ENCODE measurements around the gene GORAB. TPM values are rescaled to one million over a fixed set of nuclear protein-coding genes. Genes with fewer than 3 reads are reported as not detected.

Gene GORAB
- total and polyA plus RNA-seq, 9 of the 15 experiments (the other 6 are each of a cell fraction or from before 2014, with no cell fraction given) = 4.4 to 12.9 (median 8.9) TPM

DNA sequence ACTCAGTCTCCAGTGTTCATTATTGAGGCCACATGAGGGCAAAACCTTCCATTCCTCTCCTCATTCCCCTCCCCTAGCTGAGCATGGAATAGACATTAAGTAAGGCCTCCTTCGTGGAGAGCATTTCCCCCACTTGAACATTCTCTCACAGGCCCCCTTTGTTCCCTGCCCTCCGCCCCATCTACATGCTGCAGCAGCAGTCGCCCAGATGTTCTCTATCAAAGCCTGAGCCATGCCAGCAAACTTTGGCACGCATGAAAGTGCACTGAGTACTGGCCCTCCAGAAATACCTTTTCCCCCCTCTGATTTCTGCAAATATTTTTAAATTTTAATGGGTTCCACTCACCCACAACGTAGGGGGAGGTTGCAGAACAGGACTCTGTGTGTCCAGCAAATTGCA lies 20.9 kb upstream of the GORAB start:
- Histone ChIP-seq H3K4me3 (no peak overlapping the region), H3K9ac (ENCODE audit: insufficient read depth in 1 of 2, low read depth in 2 of 2, low read length in 2 of 2) (no peak overlapping the region), H3K4me2 (ENCODE audit: insufficient read depth, low read length) (no peak overlapping the region), H3K36me3 (ENCODE audit: control insufficient read depth, insufficient read depth, low read length) (no peaks in the 10 kb centered on the region), H3K79me2 (ENCODE audit: control insufficient read depth, insufficient read depth, low read length) (no peaks in the 10 kb centered on the region), H3K4me1 (replicated peaks in 1 of 2; ENCODE audit: control insufficient read depth in 2 of 2, insufficient read depth in 2 of 2, low read length in 2 of 2) (no peaks in the 10 kb centered on the region), H3K27me3 (ENCODE audit: control insufficient read depth in 2 of 2, insufficient read depth in 2 of 2, low read length in 2 of 2) (no peaks in the 10 kb centered on the region), H3K27ac (ENCODE audit: extremely low read depth, low read depth, low read length) (no peak overlapping the region), H3K9me1 (ENCODE audit: control insufficient read depth, insufficient read depth, low read length) (no peaks in the 10 kb centered on the region), H3K9me3 (replicated peaks; ENCODE audit: control insufficient read depth, insufficient read depth, low read depth, low read length) (no peaks in the 10 kb centered on the region), H4K20me1 (replicated peaks; ENCODE audit: control insufficient read depth, insufficient read depth, low read length) (no peaks in the 10 kb centered on the region), H2AFZ (ENCODE audit: low read depth, low read length) (no peak overlapping the region)
- intact Hi-C loops (cut with micrococcal nuclease) = no loop called here
- ATAC-seq (no peak), FAIRE-seq (no peak), DNase-seq (ENCODE audit: extremely low read depth in 1 of 4, low spot score in 3 of 4) (no peak)
- ChIA-PET POLR2A (interaction anchor here (0.6 kb wide), 1 partner anchor 330 kb away, joined by 3 read pairs; no protein-coding TSS in a partner anchor), CTCF (ENCODE audit: low intra/inter-chr PET ratio) (no interaction called here)
- TF ChIP-seq, protein P1, sequence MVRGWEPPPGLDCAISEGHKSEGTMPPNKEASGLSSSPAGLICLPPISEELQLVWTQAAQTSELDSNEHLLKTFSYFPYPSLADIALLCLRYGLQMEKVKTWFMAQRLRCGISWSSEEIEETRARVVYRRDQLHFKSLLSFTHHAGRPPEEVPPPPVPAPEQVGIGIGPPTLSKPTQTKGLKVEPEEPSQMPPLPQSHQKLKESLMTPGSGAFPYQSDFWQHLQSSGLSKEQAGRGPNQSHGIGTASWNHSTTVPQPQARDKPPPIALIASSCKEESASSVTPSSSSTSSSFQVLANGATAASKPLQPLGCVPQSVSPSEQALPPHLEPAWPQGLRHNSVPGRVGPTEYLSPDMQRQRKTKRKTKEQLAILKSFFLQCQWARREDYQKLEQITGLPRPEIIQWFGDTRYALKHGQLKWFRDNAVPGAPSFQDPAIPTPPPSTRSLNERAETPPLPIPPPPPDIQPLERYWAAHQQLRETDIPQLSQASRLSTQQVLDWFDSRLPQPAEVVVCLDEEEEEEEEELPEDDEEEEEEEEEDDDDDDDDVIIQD (CRISPR knock-in tag; IDR thresholded peaks at IDR 0.05) = no peak
- TF ChIP-seq SAFB (IDR thresholded peaks at IDR 0.05; ENCODE audit: borderline replicate concordance, low read depth, low read length) = no peak
- TF ChIP-seq ZNF239 (CRISPR knock-in tag; IDR thresholded peaks at IDR 0.05) = no peak
- TF ChIP-seq, protein P2, sequence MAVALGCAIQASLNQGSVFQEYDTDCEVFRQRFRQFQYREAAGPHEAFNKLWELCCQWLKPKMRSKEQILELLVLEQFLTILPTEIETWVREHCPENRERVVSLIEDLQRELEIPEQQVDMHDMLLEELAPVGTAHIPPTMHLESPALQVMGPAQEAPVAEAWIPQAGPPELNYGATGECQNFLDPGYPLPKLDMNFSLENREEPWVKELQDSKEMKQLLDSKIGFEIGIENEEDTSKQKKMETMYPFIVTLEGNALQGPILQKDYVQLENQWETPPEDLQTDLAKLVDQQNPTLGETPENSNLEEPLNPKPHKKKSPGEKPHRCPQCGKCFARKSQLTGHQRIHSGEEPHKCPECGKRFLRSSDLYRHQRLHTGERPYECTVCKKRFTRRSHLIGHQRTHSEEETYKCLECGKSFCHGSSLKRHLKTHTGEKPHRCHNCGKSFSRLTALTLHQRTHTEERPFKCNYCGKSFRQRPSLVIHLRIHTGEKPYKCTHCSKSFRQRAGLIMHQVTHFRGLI (CRISPR knock-in tag; IDR thresholded peaks at IDR 0.05) = no peak
- no peak for TF ChIP-seq ARID1B (IDR thresholded peaks at IDR 0.05)
- no peak for TF ChIP-seq MTA2 (IDR thresholded peaks at IDR 0.05; ENCODE audit: low read depth)
- WGBS (ENCODE audit: insufficient coverage, low coverage, missing lambda C conversion rate) = 0% methylated on average over 5 of the region's 5 CpGs
- in situ Hi-C loops (cut with MboI) = no loop called here
- no TSS peak for BruUV-seq (replicated peaks)

All from K562 (cell line).